Pancreas (tissue), 10 donors: ENCODE measurements around the gene CELA2B. TPM values are rescaled to one million over a fixed set of nuclear protein-coding genes. Genes with fewer than 3 reads are reported as not detected.

Experiments used
- ATAC-seq, 4 donors: fragments of 200-7000 bp; cut with Tn5 transposase; one replicate each; pipeline versions ENCODE4 v1.8.0 to v1.9.1; 2020; ENCODE audit warnings: mild to moderate bottlenecking in 4 of 4, moderate library complexity in 4 of 4
- DNase-seq, 6 donors: peaks; one replicate each; pipeline ENCODE4 v3.0.0-alpha.2; 2020
- FAIRE-seq: peaks from 2 replicates; lab custom pipeline; 2012; peaks lifted over from hg19 to GRCh38; lab: Jason Lieb, UNC
- H3K27ac ChIP-seq, 4 donors: fragments of 200-600 bp; sonication (generic); 1 replicate in 3 of 4; 2 replicates in 1 of 4; pipeline versions ENCODE4 v1.5.0 to v1.8.0; 2020
- H3K27me3 ChIP-seq, 4 donors: fragments of 200-600 bp; one replicate each; pipeline ENCODE4 v1.8.0; 2021
- H3K36me3 ChIP-seq, 3 donors: fragments of 200-600 bp; sonication (generic) in 1 of 3; one replicate each; pipeline versions ENCODE4 v1.5.0 to v1.8.0; 2020 to 2021
- H3K4me1 ChIP-seq, 3 donors: fragments of 200-600 bp; one replicate each; pipeline ENCODE4 v1.8.0; 2021
- H3K4me3 ChIP-seq, 4 donors: fragments of 200-600 bp; sonication (generic) in 2 of 4; one replicate each; pipeline versions ENCODE4 v1.5.0 to v1.8.0; 2020 to 2021
- H3K9me3 ChIP-seq, 4 donors: fragments of 200-600 bp; one replicate each; pipeline ENCODE4 v1.8.0; 2021
- CTCF ChIP-seq, 4 donors: fragments of 200-600 bp; sonication (generic) in 3 of 4; IDR thresholded peaks; one replicate each; pipeline versions ENCODE4 v1.5.0 to v1.8.0; 2021; ENCODE audit warnings: antibody characterized with exemption in 4 of 4
- WGBS, 2 donors: extraction: QIAGEN DNeasy Blood & Tissue Kit; methylation state at CpG; one replicate each; pipeline ENCODE4 v1.1.7; 2013; 5-methylcytosine and 5-hydroxymethylcytosine counted together
- intact Hi-C, 3 donors: fragments of 100-400 bp; cut with DNase I; formaldehyde crosslinking; loops; one replicate each; pipeline versions ENCODE4 v1.11.1 to v1.14.2; 2022
- polyA plus RNA-seq, 2 donors: library from polyadenylated mRNA; stranded (reverse); fragments of 200-250 nt; gene quantifications; one replicate each; pipeline ENCODE4 v1.2.3, GENCODE V29; 2013
- total RNA-seq, 6 donors: library from RNA; stranded (reverse); fragmentation: NEBNext Ultra II Directional in 4 of 6; extraction: Animal tissue kit (Norgen Biotek cat#: 25700) in 4 of 6; gene quantifications; one replicate each; pipeline versions ENCODE4 v1.2.1 to v1.2.4, GENCODE V29; 2021 to 2023
- donor health status: healthy with polysubstance abuse.
- donor health status: DM: no; HTN: no; CAD: no; lungs with moderate emphysema.
- donor health status: DM: no; HTN: no; CAD: no.
- donor health status: control.
- donor health status: control.
- donor health status: Bipolar disorder and iron deficiency.
- donor health status: DM: yes; HTN: yes; CAD: no.
- donor health status: DM: no; HTN: no; CAD: no.
- donor health status: DM: no; HTN: no; CAD: no.
- donor health status: DM: yes; HTN: yes; CAD: no.

The CELA2B gene
- total and polyA plus RNA-seq, 8 donors = 186 to 2,290 (median 558) TPM

- WGBS, 2 donors = 40 to 45% methylated on average over 17 of the region's 17 CpGs
- Histone ChIP-seq H3K4me3 (no peak overlapping the region), H3K9me3 (no peaks in the 10 kb centered on the region), H3K27ac (peak overlapping the region in 2 of 4 donors; percentile 9 to 50), H3K36me3 (no peaks in the 10 kb centered on the region), H3K27me3 (no peaks in the 10 kb centered on the region), H3K4me1 (peaks cover 0 to 4% (median 0%) of the 10 kb centered on the region in 3 donors)
- ATAC-seq (peak; percentile 15 to 33 (median 28)), FAIRE-seq (no peak), DNase-seq (peak in 5 of 6 donors; percentile 74 to 89 (median 75))
- intact Hi-C loops = no loop called here
- TF ChIP-seq CTCF (IDR thresholded peaks at IDR 0.05) = no peak
Observed at GRCh38 chr1:15444468-15445389, 31.2 kb upstream of the CELA2B start.

- no peak overlapping the region for H3K27ac ChIP-seq
- DNase-seq (peak in 4 of 6 donors; percentile 66 to 91 (median 74)), ATAC-seq (peak in 3 of 4 donors; percentile 8 to 32 (median 18)), FAIRE-seq (no peak)
- H3K27me3 ChIP-seq = no peaks in the 10 kb centered on the region
- 31 to 46% methylated on average over 10 to 14 of the region's 14 CpGs for WGBS, 2 donors
- H3K9me3 ChIP-seq = no peaks in the 10 kb centered on the region
- H3K4me1 ChIP-seq = peaks cover 0 to 4% (median 0%) of the 10 kb centered on the region in 3 donors
- H3K4me3 ChIP-seq = no peak overlapping the region
- H3K36me3 ChIP-seq = no peaks in the 10 kb centered on the region
- TF ChIP-seq CTCF (IDR thresholded peaks at IDR 0.05) = no peak
- intact Hi-C loops = no loop called here
Observed at GRCh38 chr1:15445390-15446122, 30.3 kb upstream of the CELA2B start.

GRCh38 chr1:15446212-15446611, 29.7 kb upstream of the CELA2B start:
- peak in 1 of 6 donors; percentile 72 for DNase-seq
- H3K27ac ChIP-seq = peak overlapping the region in 1 of 4 donors; percentile 27
- no peak for ATAC-seq
- FAIRE-seq = no peak
- peaks cover 0 to 4% (median 0%) of the 10 kb centered on the region in 3 donors for H3K4me1 ChIP-seq
- no peak for TF ChIP-seq CTCF (IDR thresholded peaks at IDR 0.05)
- no peaks in the 10 kb centered on the region for H3K9me3 ChIP-seq
- 76 to 90% methylated on average over 4 of the region's 4 CpGs for WGBS, 2 donors
- no peak overlapping the region for H3K4me3 ChIP-seq
- no peaks in the 10 kb centered on the region for H3K36me3 ChIP-seq
- no peaks in the 10 kb centered on the region for H3K27me3 ChIP-seq
- intact Hi-C loops = no loop called here

GRCh38 chr1:15448877-15449462, 26.9 kb upstream of the CELA2B start:
- Histone ChIP-seq H3K9me3 (no peaks in the 10 kb centered on the region), H3K27me3 (no peaks in the 10 kb centered on the region), H3K36me3 (no peaks in the 10 kb centered on the region), H3K4me3 (no peak overlapping the region), H3K27ac (peak overlapping the region in 2 of 4 donors; percentile 16 to 29), H3K4me1 (peaks cover 0 to 8% (median 7%) of the 10 kb centered on the region in 3 donors)
- DNase-seq (no peak), ATAC-seq (peak in 1 of 4 donors; percentile 8), FAIRE-seq (no peak)
- intact Hi-C loops = no loop called here
- WGBS, 2 donors = 41 to 49% methylated on average over 3 of the region's 3 CpGs
- TF ChIP-seq CTCF (IDR thresholded peaks at IDR 0.05) = no peak
